Suppressor macrophage treated with lipopolysaccharide for 1 hour (primary cell): ENCODE data around the gene FAM221B.

Experiments
- DNase-seq, 3 donors: peaks; one replicate each; pipeline ENCODE4 v3.0.0-alpha.2; 2020 to 2022

Gene FAM221B

GRCh38 chr9:35845824-35846771, 17.6 kb upstream of the FAM221B start:
- DNase-seq = no peak

GRCh38 chr9:35844628-35845270, 16.2 kb upstream of the FAM221B start:
- peak; percentile 92 to 97 (median 96) for DNase-seq

GRCh38 chr9:35842795-35843194, 14.3 kb upstream of the FAM221B start:
- DNase-seq = peak; percentile 67 to 78 (median 74)

GRCh38 chr9:35842020-35842745, 13.7 kb upstream of the FAM221B start:
- peak; percentile 34 to 72 (median 53) for DNase-seq

GRCh38 chr9:35841645-35841900, 13.0 kb upstream of the FAM221B start:
- no peak for DNase-seq

- no peak for DNase-seq
Measured at GRCh38 chr9:35840881-35841644, 12.5 kb upstream of the FAM221B start.

- DNase-seq = no peak
Measured at GRCh38 chr9:35839926-35840325, 11.4 kb upstream of the FAM221B start.

- no peak for DNase-seq
Measured at GRCh38 chr9:35836595-35836994, 8.1 kb upstream of the FAM221B start.

- DNase-seq = no peak
Measured at GRCh38 chr9:35835766-35836165, 7.2 kb upstream of the FAM221B start.

- DNase-seq = no peak
Measured at GRCh38 chr9:35835216-35835632, 6.7 kb upstream of the FAM221B start.

GRCh38 chr9:35834260-35835215, 6.0 kb upstream of the FAM221B start:
- no peak for DNase-seq

GRCh38 chr9:35832814-35833213, 4.3 kb upstream of the FAM221B start:
- DNase-seq = no peak

- no peak for DNase-seq
Measured at GRCh38 chr9:35831040-35831439, 2.5 kb upstream of the FAM221B start.

GRCh38 chr9:35829764-35830096, 1.2 kb upstream of the FAM221B start:
- DNase-seq = no peak

GRCh38 chr9:35829084-35829763, 692 bp upstream of the FAM221B start, which contains the start of gene TMEM8B:
TMEM8B (plus strand) TSS chr9:35829228; CDS start chr9:35829448, 220 bp downstream.
- peak; percentile 87 to 98 (median 95) for DNase-seq

- DNase-seq = no peak
Measured at GRCh38 chr9:35827486-35827885, 1.0 kb downstream of the FAM221B start.

- peak; percentile 70 to 81 (median 70) for DNase-seq
Measured at GRCh38 chr9:35826071-35826701, 2.3 kb downstream of the FAM221B start.

GRCh38 chr9:35822926-35823325, 5.6 kb downstream of the FAM221B start:
- no peak for DNase-seq

- DNase-seq = no peak
Measured at GRCh38 chr9:35820076-35820475, 8.5 kb downstream of the FAM221B start.

GRCh38 chr9:35818341-35818740, 10.2 kb downstream of the FAM221B start:
- DNase-seq = no peak

GRCh38 chr9:35816708-35817107, 11.8 kb downstream of the FAM221B start:
- no peak for DNase-seq
